Neuronal stem cell (in vitro differentiated cells): ENCODE results near the gene EBF4.

Experiments used
- DNase-seq: peaks from one replicate; pipeline ENCODE4 v3.0.0-alpha.2; 2013; ENCODE audit warnings: low spot score
- H2AFZ ChIP-seq: one replicate; pipeline ENCODE4 v1.6.1; 2013; ENCODE audit warnings: mild to moderate bottlenecking, low read length, inconsistent platforms
- H2AK5ac ChIP-seq: 2 replicates; pipeline ENCODE4 v1.6.1; 2013; ENCODE audit warnings: low read depth, mild to moderate bottlenecking, inconsistent platforms, low read length, moderate library complexity, mixed read lengths
- H2BK120ac ChIP-seq: 2 replicates; pipeline ENCODE4 v1.6.1; 2013; ENCODE audit warnings: low read depth, mild to moderate bottlenecking, inconsistent platforms, low read length, moderate library complexity, mixed read lengths
- H2BK12ac ChIP-seq: one replicate; pipeline ENCODE4 v1.6.1; 2013; ENCODE audit warnings: low read length, inconsistent platforms
- H2BK15ac ChIP-seq: 2 replicates; pipeline ENCODE4 v1.6.1; 2013; ENCODE audit warnings: mild to moderate bottlenecking, low read length, inconsistent platforms, mixed read lengths
- H2BK5ac ChIP-seq: one replicate; pipeline ENCODE4 v1.6.1; 2013; ENCODE audit warnings: inconsistent platforms, mild to moderate bottlenecking, low read length, moderate library complexity
- H3K14ac ChIP-seq: one replicate; pipeline ENCODE4 v1.6.1; 2013; ENCODE audit warnings: low read length, inconsistent platforms
- H3K18ac ChIP-seq: 2 replicates; pipeline ENCODE4 v1.6.1; 2013; ENCODE audit warnings: low read length, inconsistent platforms
- H3K23ac ChIP-seq: 2 replicates; pipeline ENCODE4 v1.6.1; 2013; ENCODE audit warnings: low read depth, mild to moderate bottlenecking, mixed read lengths, low read length, inconsistent platforms; ENCODE audit not compliant: poor library complexity
- H3K27ac ChIP-seq: replicated peaks from 3 replicates; pipeline ENCODE4 v1.5.1; 2013; ENCODE audit warnings: low read length, inconsistent platforms
- H3K27me3 ChIP-seq, 3 experiments: 2 replicates each; pipeline ENCODE4 v1.6.1; 2013; ENCODE audit warnings: low read length in 3 of 3, mild to moderate bottlenecking in 2 of 3, inconsistent platforms in 1 of 3, low read depth in 1 of 3, mixed read lengths in 1 of 3, moderate library complexity in 1 of 3; ENCODE audit not compliant: control insufficient read depth in 3 of 3, insufficient read depth in 3 of 3
- H3K36me3 ChIP-seq, 2 donors: replicated peaks in 1 of 2; 2 replicates each; pipeline ENCODE4 v1.6.1; 2013; ENCODE audit warnings: low read length in 2 of 2; ENCODE audit not compliant: control insufficient read depth in 2 of 2, insufficient read depth in 2 of 2
- H3K4ac ChIP-seq: 2 replicates; pipeline ENCODE4 v1.6.1; 2013; ENCODE audit warnings: inconsistent platforms, mild to moderate bottlenecking, low read length, moderate library complexity
- H3K4me1 ChIP-seq, 2 donors: 1 replicate in 1 of 2; 2 replicates in 1 of 2; pipeline ENCODE4 v1.6.1; 2013; ENCODE audit warnings: low read length in 2 of 2, low read depth in 1 of 2; ENCODE audit not compliant: control insufficient read depth in 2 of 2, insufficient read depth in 1 of 2
- H3K4me2 ChIP-seq: one replicate; pipeline ENCODE4 v1.6.1; 2013; ENCODE audit warnings: mild to moderate bottlenecking, low read length, inconsistent platforms; ENCODE audit not compliant: insufficient read depth, poor library complexity, severe bottlenecking
- H3K4me3 ChIP-seq, 2 donors: 2 replicates each; pipeline ENCODE4 v1.5.1; 2013; ENCODE audit warnings: low read length in 2 of 2, mild to moderate bottlenecking in 2 of 2, inconsistent platforms in 1 of 2, moderate library complexity in 1 of 2
- H3K79me1 ChIP-seq: one replicate; pipeline ENCODE4 v1.6.1; 2013; ENCODE audit warnings: low read depth, mild to moderate bottlenecking, inconsistent platforms, low read length, moderate library complexity
- H3K9ac ChIP-seq: one replicate; pipeline ENCODE4 v1.6.1; 2013; ENCODE audit warnings: mild to moderate bottlenecking, low read depth, low read length, inconsistent platforms; ENCODE audit not compliant: poor library complexity
- H3K9me3 ChIP-seq, 2 donors: replicated peaks in 1 of 2; 2 replicates each; pipeline versions ENCODE3 to v1.6.1; 2013; ENCODE audit warnings: low read length in 2 of 2, mild to moderate bottlenecking in 2 of 2, inconsistent platforms in 1 of 2, low read depth in 1 of 2, mixed read lengths in 1 of 2, moderate library complexity in 1 of 2; ENCODE audit not compliant: control insufficient read depth in 2 of 2, insufficient read depth in 1 of 2
- H4K8ac ChIP-seq: one replicate; pipeline ENCODE4 v1.6.1; 2013; ENCODE audit warnings: low read depth, mild to moderate bottlenecking, inconsistent platforms, low read length, moderate library complexity
- H4K91ac ChIP-seq: one replicate; pipeline ENCODE4 v1.6.1; 2013; ENCODE audit warnings: low read length, low read depth, mild to moderate bottlenecking, inconsistent platforms; ENCODE audit not compliant: poor library complexity
- WGBS, 2 donors: extraction: QIAGEN DNeasy Blood & Tissue Kit; methylation state at CpG; one replicate each; pipeline ENCODE4 v1.1.7; 2013; ENCODE audit warnings: missing lambda C conversion rate in 2 of 2, mixed read lengths in 1 of 2; ENCODE audit not compliant: insufficient read length in 2 of 2, insufficient replicate concordance in 1 of 2; ENCODE audit errors: extremely low coverage in 2 of 2; 5-methylcytosine and 5-hydroxymethylcytosine counted together

Gene EBF4

DNA sequence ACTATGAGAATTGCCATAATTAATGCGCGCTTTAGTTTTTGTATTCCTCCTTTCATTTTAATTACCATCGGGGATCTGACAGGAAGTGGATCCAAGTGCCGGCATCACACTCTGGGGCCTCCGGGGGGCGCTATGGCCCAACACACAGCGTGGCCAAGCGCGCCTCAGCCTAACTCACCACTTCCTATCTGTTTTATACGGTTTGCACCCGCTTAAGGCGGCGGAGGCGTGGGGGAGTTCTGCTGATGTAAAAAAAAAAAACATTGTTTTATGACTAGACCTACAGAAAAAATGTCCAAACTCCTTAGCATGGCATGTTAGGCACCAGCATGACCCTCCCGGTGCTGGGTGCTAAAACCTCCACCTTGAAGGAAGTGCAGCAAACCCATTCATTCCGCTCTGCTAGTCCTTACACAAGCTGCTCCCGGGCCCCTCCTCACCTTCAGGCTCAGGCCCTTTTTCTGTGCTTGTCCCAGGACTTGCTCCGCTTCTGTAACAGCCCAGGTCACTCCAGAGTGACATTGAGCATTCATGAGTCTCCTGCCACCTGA is 4.5 kb upstream of the EBF4 start:
- no peak for DNase-seq
- Histone ChIP-seq H2BK120ac (no peak overlapping the region), H2AFZ (peak overlapping the region; percentile 59), H3K27ac (no peak overlapping the region), H3K79me1 (peaks cover 3% of the 10 kb centered on the region), H4K8ac (no peak overlapping the region), H4K91ac (no peak overlapping the region), H3K27me3 (peaks cover 13 to 48% (median 28%) of the 10 kb centered on the region in 3 experiments), H3K4me2 (peak overlapping the region; percentile 45), H2BK5ac (no peak overlapping the region), H3K4ac (no peak overlapping the region), H3K36me3 (no peaks in the 10 kb centered on the region), H3K4me3 (no peak overlapping the region), H3K14ac (no peak overlapping the region), H3K4me1 (peaks cover 7 to 11% of the 10 kb centered on the region in 2 donors), H3K23ac (no peak overlapping the region), H3K9me3 (no peaks in the 10 kb centered on the region), H2BK12ac (no peak overlapping the region), H3K9ac (no peak overlapping the region), H2BK15ac (no peak overlapping the region), H3K18ac (peak overlapping the region; percentile 35), H2AK5ac (no peak overlapping the region)
- no CpG with 5 or more reads among the region's 18 CpGs for WGBS, 2 donors

DNA sequence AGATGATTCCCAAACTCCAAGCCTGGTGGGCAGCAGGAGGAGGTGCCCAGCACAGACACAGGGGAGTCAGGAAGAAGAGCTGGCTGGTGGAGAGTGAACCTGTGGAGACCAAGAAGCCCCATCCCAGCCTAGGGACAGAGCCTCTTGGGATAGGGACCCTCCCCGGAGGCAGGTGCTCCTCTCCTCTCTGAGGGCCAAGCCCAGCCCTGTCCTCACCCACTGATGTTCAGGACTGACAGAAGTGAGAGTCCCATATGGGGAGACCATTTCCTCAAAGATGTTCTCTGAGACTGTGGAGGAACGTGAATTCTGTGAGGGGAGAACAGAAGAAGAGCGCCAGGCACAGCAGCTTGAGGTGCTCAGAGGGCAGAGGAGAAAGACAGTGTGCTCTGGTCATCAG is 2.4 kb upstream of the EBF4 start:
- Histone ChIP-seq H2BK15ac (no peak overlapping the region), H2AFZ (no peak overlapping the region)
- no CpG with 5 or more reads among the region's 3 CpGs for WGBS, 2 donors

DNA sequence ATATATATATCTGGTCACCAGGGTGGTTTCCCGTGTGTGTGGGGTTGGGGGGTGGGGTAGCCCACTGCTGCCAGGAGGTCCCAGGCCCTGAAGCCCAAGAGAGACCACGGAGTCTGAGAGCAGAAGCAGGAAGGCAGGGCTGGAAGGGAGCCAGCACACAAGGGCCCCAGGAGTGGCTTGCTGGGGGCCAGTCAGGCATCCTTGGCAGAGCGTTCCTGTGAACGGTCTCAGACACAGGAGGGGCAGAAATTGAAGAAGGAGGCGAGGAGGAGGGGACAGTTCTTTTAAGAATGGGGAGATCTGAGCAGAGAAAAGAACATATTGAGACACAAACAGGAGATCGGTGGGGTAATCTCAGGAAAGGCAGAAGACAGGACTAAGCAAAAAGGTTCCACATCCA is 1.9 kb upstream of the EBF4 start:
- Histone ChIP-seq H3K9ac (no peak overlapping the region), H2AK5ac (no peak overlapping the region), H3K27ac (no peak overlapping the region), H2BK15ac (no peak overlapping the region), H4K8ac (no peak overlapping the region), H3K79me1 (peaks cover 3% of the 10 kb centered on the region), H2AFZ (no peak overlapping the region), H3K36me3 (no peaks in the 10 kb centered on the region), H3K4me2 (no peak overlapping the region), H3K4ac (no peak overlapping the region), H3K4me3 (no peak overlapping the region), H2BK12ac (no peak overlapping the region), H3K27me3 (peaks cover 30 to 72% (median 47%) of the 10 kb centered on the region in 3 experiments), H3K4me1 (peaks cover 20 to 22% of the 10 kb centered on the region in 2 donors), H2BK5ac (no peak overlapping the region), H3K9me3 (no peaks in the 10 kb centered on the region), H3K23ac (no peak overlapping the region), H3K18ac (no peak overlapping the region), H3K14ac (no peak overlapping the region), H4K91ac (no peak overlapping the region), H2BK120ac (no peak overlapping the region)
- DNase-seq: no peak
- WGBS, 2 donors: no CpG with 5 or more reads among the region's 6 CpGs

More for the DNA sequence above, 2.4 kb upstream of the EBF4 start:
- Histone ChIP-seq H2AK5ac (no peak overlapping the region), H3K27me3 (peaks cover 29 to 67% (median 45%) of the 10 kb centered on the region in 3 experiments), H3K4me2 (no peak overlapping the region), H3K27ac (no peak overlapping the region), H3K9ac (no peak overlapping the region), H3K14ac (no peak overlapping the region), H2BK120ac (no peak overlapping the region), H4K8ac (no peak overlapping the region), H3K4ac (no peak overlapping the region), H3K18ac (no peak overlapping the region), H3K4me1 (peaks cover 18 to 19% of the 10 kb centered on the region in 2 donors), H3K23ac (no peak overlapping the region), H4K91ac (no peak overlapping the region), H3K79me1 (peaks cover 3% of the 10 kb centered on the region), H2BK12ac (no peak overlapping the region), H2BK5ac (no peak overlapping the region), H3K4me3 (no peak overlapping the region), H3K36me3 (no peaks in the 10 kb centered on the region), H3K9me3 (no peaks in the 10 kb centered on the region)
- DNase-seq: no peak

DNA sequence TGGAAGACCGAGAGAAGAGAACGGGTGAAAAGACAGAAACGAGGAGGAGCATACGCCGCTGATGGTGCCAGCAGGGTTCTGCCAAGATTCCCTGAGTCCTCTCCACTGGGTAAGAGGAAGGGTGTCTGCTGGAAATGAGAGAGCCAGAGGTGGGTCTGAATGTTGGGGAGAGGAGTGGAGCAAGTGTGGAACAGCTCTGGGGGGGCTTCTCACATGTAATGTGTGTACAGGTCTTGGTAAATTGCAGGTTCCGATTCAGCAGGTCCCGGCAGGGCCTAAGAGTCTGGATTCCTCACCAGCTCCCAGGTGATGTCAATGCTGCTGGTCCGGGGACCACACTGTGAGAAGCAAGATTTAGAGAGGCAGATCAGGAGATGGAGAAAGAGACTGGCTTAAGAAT is 1.5 kb upstream of the EBF4 start:
- Histone ChIP-seq H2AK5ac (peak overlapping the region; percentile 34), H3K9me3 (no peaks in the 10 kb centered on the region), H3K27me3 (peaks cover 30 to 75% (median 47%) of the 10 kb centered on the region in 3 experiments), H2BK12ac (no peak overlapping the region), H3K36me3 (no peaks in the 10 kb centered on the region), H2BK120ac (no peak overlapping the region), H2AFZ (no peak overlapping the region), H4K91ac (no peak overlapping the region), H2BK15ac (no peak overlapping the region), H3K9ac (no peak overlapping the region), H3K4ac (no peak overlapping the region), H3K79me1 (peaks cover 3% of the 10 kb centered on the region), H4K8ac (no peak overlapping the region), H3K4me3 (no peak overlapping the region), H3K27ac (no peak overlapping the region), H3K4me1 (peaks cover 20 to 23% of the 10 kb centered on the region in 2 donors), H2BK5ac (no peak overlapping the region), H3K23ac (no peak overlapping the region), H3K14ac (peak overlapping the region; percentile 94), H3K18ac (no peak overlapping the region), H3K4me2 (no peak overlapping the region)
- no CpG with 5 or more reads among the region's 8 CpGs for WGBS, 2 donors
- DNase-seq: no peak
